ENCODE measurements around the gene PCDHGA12.
"Not testable (repeated sequence)": the region's sequence is repeated elsewhere in the genome, so short reads cannot be mapped to it uniquely, and the experiment has no call there.

DNA sequence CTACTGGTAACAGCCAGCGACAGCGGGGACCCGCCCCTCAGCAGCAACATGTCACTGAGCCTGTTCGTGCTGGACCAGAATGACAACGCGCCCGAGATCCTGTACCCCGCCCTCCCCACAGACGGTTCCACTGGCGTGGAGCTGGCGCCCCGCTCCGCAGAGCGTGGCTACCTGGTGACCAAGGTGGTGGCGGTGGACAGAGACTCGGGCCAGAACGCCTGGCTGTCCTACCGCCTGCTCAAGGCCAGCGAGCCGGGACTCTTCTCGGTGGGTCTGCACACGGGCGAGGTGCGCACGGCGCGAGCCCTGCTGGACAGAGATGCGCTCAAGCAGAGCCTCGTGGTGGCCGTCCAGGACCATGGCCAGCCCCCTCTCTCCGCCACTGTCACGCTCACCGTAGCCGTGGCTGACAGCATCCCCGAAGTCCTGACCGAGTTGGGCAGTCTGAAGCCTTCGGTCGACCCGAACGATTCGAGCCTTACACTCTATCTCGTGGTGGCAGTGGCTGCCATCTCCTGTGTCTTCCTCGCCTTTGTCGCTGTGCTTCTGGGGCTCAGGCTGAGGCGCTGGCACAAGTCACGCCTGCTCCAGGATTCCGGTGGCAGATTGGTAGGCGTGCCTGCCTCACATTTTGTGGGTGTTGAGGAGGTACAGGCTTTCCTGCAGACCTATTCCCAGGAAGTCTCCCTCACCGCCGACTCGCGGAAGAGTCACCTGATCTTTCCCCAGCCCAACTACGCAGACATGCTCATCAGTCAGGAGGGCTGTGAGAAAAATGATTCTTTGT lies 35.7 kb upstream of the PCDHGA12 start:
- not testable (repeated sequence) for TF ChIP-seq CTCF (conservative IDR thresholded peaks at IDR 0.05; ENCODE audit: low read length); EZH2phosphoT487 (IDR thresholded peaks at IDR 0.05; ENCODE audit: borderline replicate concordance)
